Stimulated activated naive CD8-positive, alpha-beta T cell treated with anti-CD3 and anti-CD28 coated beads, Interleukin-15, Interleukin-2, amounts not matched to agents 100 ng/mL and 50 ng/mL, for 24 hours (primary cell): Measurements from ENCODE around the gene FAM124A.

Experiments
- H3K27ac Mint-ChIP-seq: one replicate; pipeline ENCODE4 v1.8.0; 2021; ENCODE audit warnings: mild to moderate bottlenecking, mixed read lengths
- H3K27me3 Mint-ChIP-seq: one replicate; pipeline ENCODE4 v1.8.0; 2021; ENCODE audit warnings: mixed read lengths
- H3K36me3 Mint-ChIP-seq: one replicate; pipeline ENCODE4 v1.8.0; 2021; ENCODE audit warnings: low read depth, mixed read lengths
- H3K4me1 Mint-ChIP-seq: one replicate; pipeline ENCODE4 v1.8.0; 2021; ENCODE audit warnings: low read depth, mixed read lengths
- H3K4me3 Mint-ChIP-seq: one replicate; pipeline ENCODE4 v1.8.0; 2021; ENCODE audit warnings: mild to moderate bottlenecking, mixed read lengths
- H3K9me3 Mint-ChIP-seq: one replicate; pipeline ENCODE4 v1.8.0; 2021; ENCODE audit warnings: mixed read lengths

The FAM124A gene

GRCh38 chr13:51332566-51333361, 110.6 kb downstream of the FAM124A start:
- Mint-ChIP-seq H3K4me3 (no peak overlapping the region), H3K27ac (no peak overlapping the region), H3K36me3 (no peaks in the 10 kb centered on the region), H3K4me1 (peaks cover 23% of the 10 kb centered on the region), H3K27me3 (no peaks in the 10 kb centered on the region), H3K9me3 (no peaks in the 10 kb centered on the region)

DNA sequence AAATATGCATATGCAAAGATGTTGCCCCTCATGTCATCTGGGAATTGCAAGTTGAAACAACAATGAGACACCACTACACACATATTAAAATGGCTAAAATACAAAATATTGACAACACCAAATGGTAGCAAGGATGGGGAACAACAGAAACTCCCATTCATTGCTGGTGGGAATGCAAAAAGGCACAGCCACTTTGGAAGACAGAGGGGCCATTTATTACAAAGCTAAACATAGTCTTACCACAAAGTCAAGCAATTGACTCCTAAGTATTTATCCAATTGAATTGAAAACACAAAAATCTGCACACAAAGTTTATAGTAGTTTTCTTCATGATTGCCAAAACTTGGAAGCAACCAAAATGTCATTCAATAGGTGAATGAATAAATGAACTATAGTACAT, 111.2 kb downstream of the FAM124A start:
- H3K4me3 Mint-ChIP-seq = no peak overlapping the region
- H3K9me3 Mint-ChIP-seq = no peaks in the 10 kb centered on the region
- no peaks in the 10 kb centered on the region for H3K27me3 Mint-ChIP-seq
- no peaks in the 10 kb centered on the region for H3K36me3 Mint-ChIP-seq
- H3K4me1 Mint-ChIP-seq = peaks cover 23% of the 10 kb centered on the region
- H3K27ac Mint-ChIP-seq = no peak overlapping the region

DNA sequence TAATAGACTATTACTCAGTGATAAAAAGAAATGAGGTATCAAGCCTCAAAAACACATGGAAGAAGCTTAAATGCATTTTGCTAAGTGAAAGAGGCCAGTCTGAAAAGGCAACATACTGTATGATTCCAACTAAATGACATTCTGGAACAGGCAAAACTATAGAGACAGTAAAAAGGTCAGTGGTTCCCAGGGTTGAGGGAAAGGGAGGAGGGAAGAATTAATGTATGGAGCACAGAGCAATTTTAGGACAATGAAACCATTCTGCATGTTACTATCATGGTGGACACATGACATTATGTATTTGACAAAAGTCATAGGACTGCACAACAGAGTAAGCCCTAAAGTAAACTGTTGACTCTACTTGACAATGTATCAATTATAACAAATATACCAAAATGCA, 111.6 kb downstream of the FAM124A start:
- Mint-ChIP-seq H3K27me3 (no peaks in the 10 kb centered on the region), H3K4me3 (no peak overlapping the region), H3K4me1 (peaks cover 23% of the 10 kb centered on the region), H3K36me3 (no peaks in the 10 kb centered on the region), H3K27ac (no peak overlapping the region), H3K9me3 (no peaks in the 10 kb centered on the region)
